ENCODE results near the gene NINJ1. TPM values are rescaled to one million over a fixed set of nuclear protein-coding genes. Genes with fewer than 3 reads are reported as not detected.

NINJ1 gene
- total RNA-seq, 1 experiment from 2014 or later, result 30.5 TPM

GRCh38 chr9:93080406-93080805 lies 53.6 kb downstream of the NINJ1 start:
- intact Hi-C loops (cut with micrococcal nuclease), result no loop called here
- no peak overlapping the region for H3K9ac ChIP-seq (ENCODE audit: low read length)
- no peaks in the 10 kb centered on the region for H3K36me3 ChIP-seq (ENCODE audit: low read depth, low read length)
- no peak overlapping the region for H2AFZ ChIP-seq (ENCODE audit: low read length)
- H3K9me2 ChIP-seq (replicated peaks; ENCODE audit: low read length), result no peaks in the 10 kb centered on the region
- H3K9me3 ChIP-seq (ENCODE audit: low read length), result no peaks in the 10 kb centered on the region
- no TSS peak for BruUV-seq (replicated peaks)
- no peak for ATAC-seq
- no peaks in the 10 kb centered on the region for H3F3A ChIP-seq (ENCODE audit: low read length, unreplicated experiment)
- H3K27me3 ChIP-seq (ENCODE audit: low read length), result no peaks in the 10 kb centered on the region
- ChIA-PET CTCF (no interaction called here), POLR2A (ENCODE audit: unreplicated experiment) (no interaction called here)
- H3K4me2 ChIP-seq (ENCODE audit: low read length), result no peak overlapping the region
- H3K4me1 ChIP-seq (ENCODE audit: insufficient read depth, low read length), result no peaks in the 10 kb centered on the region
- no peaks in the 10 kb centered on the region for H4K20me1 ChIP-seq (ENCODE audit: low read length)
- no peak overlapping the region for H3K27ac ChIP-seq (ENCODE audit: low read length)
- no peak overlapping the region for H3K4me3 ChIP-seq (ENCODE audit: low read length)
- TF ChIP-seq CTCF (conservative IDR thresholded peaks at IDR 0.05; ENCODE audit: low read depth, low read length) (no peak), EZH2phosphoT487 (IDR thresholded peaks at IDR 0.05; ENCODE audit: borderline replicate concordance, low read length) (no peak), EZH2 (IDR thresholded peaks at IDR 0.05; ENCODE audit: low read length, unreplicated experiment) (no peak)
- DNase-seq, result no peak
- no peaks in the 10 kb centered on the region for H3K79me2 ChIP-seq (ENCODE audit: low read length)

GRCh38 chr9:93079371-93079770 lies 54.7 kb downstream of the NINJ1 start:
- ChIA-PET CTCF (interaction anchor here (0.6 kb wide), 1 partner anchor 65 kb away, joined by 4 read pairs; no protein-coding TSS in a partner anchor), POLR2A (ENCODE audit: unreplicated experiment) (no interaction called here)
- no peaks in the 10 kb centered on the region for H3K79me2 ChIP-seq (ENCODE audit: low read length)
- H3K36me3 ChIP-seq (ENCODE audit: low read depth, low read length), result no peaks in the 10 kb centered on the region
- H3K9ac ChIP-seq (ENCODE audit: low read length), result no peak overlapping the region
- ATAC-seq, result no peak
- no peaks in the 10 kb centered on the region for H4K20me1 ChIP-seq (ENCODE audit: low read length)
- no peak overlapping the region for H3K4me2 ChIP-seq (ENCODE audit: low read length)
- BruUV-seq (replicated peaks), result no TSS peak
- H3K4me3 ChIP-seq (ENCODE audit: low read length), result no peak overlapping the region
- no peaks in the 10 kb centered on the region for H3K9me2 ChIP-seq (replicated peaks; ENCODE audit: low read length)
- H3K27me3 ChIP-seq (ENCODE audit: low read length), result no peaks in the 10 kb centered on the region
- H3F3A ChIP-seq (ENCODE audit: low read length, unreplicated experiment), result no peaks in the 10 kb centered on the region
- H2AFZ ChIP-seq (ENCODE audit: low read length), result no peak overlapping the region
- H3K9me3 ChIP-seq (ENCODE audit: low read length), result no peaks in the 10 kb centered on the region
- no peak overlapping the region for H3K27ac ChIP-seq (ENCODE audit: low read length)
- no peak for DNase-seq
- TF ChIP-seq EZH2 (IDR thresholded peaks at IDR 0.05; ENCODE audit: low read length, unreplicated experiment), result no peak
- TF ChIP-seq EZH2phosphoT487 (IDR thresholded peaks at IDR 0.05; ENCODE audit: borderline replicate concordance, low read length), result no peak
- no peak for TF ChIP-seq CTCF (conservative IDR thresholded peaks at IDR 0.05; ENCODE audit: low read depth, low read length)
- no peaks in the 10 kb centered on the region for H3K4me1 ChIP-seq (ENCODE audit: insufficient read depth, low read length)
- intact Hi-C loops (cut with micrococcal nuclease), result no loop called here

GRCh38 chr9:93077811-93078210 lies 56.2 kb downstream of the NINJ1 start:
- H4K20me1 ChIP-seq (ENCODE audit: low read length), result no peaks in the 10 kb centered on the region
- no peak overlapping the region for H3K4me2 ChIP-seq (ENCODE audit: low read length)
- no peak overlapping the region for H3K27ac ChIP-seq (ENCODE audit: low read length)
- H3K9me2 ChIP-seq (replicated peaks; ENCODE audit: low read length), result no peaks in the 10 kb centered on the region
- intact Hi-C loops (cut with micrococcal nuclease), result no loop called here
- H2AFZ ChIP-seq (ENCODE audit: low read length), result no peak overlapping the region
- no TSS peak for BruUV-seq (replicated peaks)
- no peak overlapping the region for H3K9ac ChIP-seq (ENCODE audit: low read length)
- H3K9me3 ChIP-seq (ENCODE audit: low read length), result no peaks in the 10 kb centered on the region
- H3K36me3 ChIP-seq (ENCODE audit: low read depth, low read length), result no peaks in the 10 kb centered on the region
- H3K79me2 ChIP-seq (ENCODE audit: low read length), result no peaks in the 10 kb centered on the region
- TF ChIP-seq EZH2phosphoT487 (IDR thresholded peaks at IDR 0.05; ENCODE audit: borderline replicate concordance, low read length) (no peak), CTCF (conservative IDR thresholded peaks at IDR 0.05; ENCODE audit: low read depth, low read length) (no peak), EZH2 (IDR thresholded peaks at IDR 0.05; ENCODE audit: low read length, unreplicated experiment) (no peak)
- H3K4me1 ChIP-seq (ENCODE audit: insufficient read depth, low read length), result no peaks in the 10 kb centered on the region
- H3F3A ChIP-seq (ENCODE audit: low read length, unreplicated experiment), result no peaks in the 10 kb centered on the region
- ATAC-seq (no peak), DNase-seq (no peak)
- ChIA-PET CTCF (no interaction called here), POLR2A (ENCODE audit: unreplicated experiment) (no interaction called here)
- H3K4me3 ChIP-seq (ENCODE audit: low read length), result no peak overlapping the region
- no peaks in the 10 kb centered on the region for H3K27me3 ChIP-seq (ENCODE audit: low read length)
